Activated CD8-positive, alpha-beta T cell treated with anti-CD3 and anti-CD28 coated beads, Interleukin-2, amount 10 ng/mL, durations not matched to agents 7 days and 5 days (primary cell): ENCODE results near the gene COPS6. TPM values are rescaled to one million over a fixed set of nuclear protein-coding genes. Genes with fewer than 3 reads are reported as not detected.

Experiments
- ATAC-seq: fragments of 150-1000 bp; cut with Tn5 transposase; one replicate; pipeline ENCODE4 v1.10.0; 2021; ENCODE audit warnings: moderate library complexity
- CTCF ChIA-PET: fragments of 350-600 bp; sonication (Branson Sonifier 250); formaldehyde crosslinking; loops from one replicate; lab custom pipeline; 2021; ENCODE audit warnings: antibody characterized with exemption; lab: Charles Lee
- POLR2A ChIA-PET: fragments of 350-600 bp; sonication (Branson Sonifier 250); formaldehyde crosslinking; loops from one replicate; lab custom pipeline; 2021; ENCODE audit warnings: antibody characterized with exemption; lab: Charles Lee
- DNase-seq: peaks from one replicate; pipeline ENCODE4 v3.0.0-alpha.2; 2020
- H3K27ac Mint-ChIP-seq: one replicate; pipeline ENCODE4 v1.8.0; 2021; ENCODE audit warnings: mild to moderate bottlenecking, mixed read lengths
- H3K27me3 Mint-ChIP-seq: one replicate; pipeline ENCODE4 v1.8.0; 2021; ENCODE audit warnings: low read depth, mixed read lengths
- H3K36me3 Mint-ChIP-seq: one replicate; pipeline ENCODE4 v1.8.0; 2021; ENCODE audit warnings: low read depth, mixed read lengths
- H3K4me1 Mint-ChIP-seq: one replicate; pipeline ENCODE4 v1.8.0; 2021; ENCODE audit warnings: low read depth, mixed read lengths
- H3K4me3 Mint-ChIP-seq: one replicate; pipeline ENCODE4 v1.8.0; 2021; ENCODE audit warnings: mild to moderate bottlenecking, mixed read lengths
- H3K9me3 Mint-ChIP-seq: one replicate; pipeline ENCODE4 v1.8.0; 2022; ENCODE audit warnings: mixed read lengths; ENCODE audit not compliant: insufficient read depth
- total RNA-seq, 2 experiments: library from RNA; stranded (reverse); gene quantifications; one replicate each; pipeline ENCODE4 v1.2.3, GENCODE V29; 2021

Gene COPS6
- total RNA-seq, 2 experiments from 2014 or later, result 74.0 to 78.3 TPM

- H3K36me3 Mint-ChIP-seq, result peaks cover 40% of the 10 kb centered on the region
- no peaks in the 10 kb centered on the region for H3K4me1 Mint-ChIP-seq
- no peak for DNase-seq
- H3K4me3 Mint-ChIP-seq, result no peak overlapping the region
- ChIA-PET POLR2A (interaction anchor here (0.6 to 1.6 kb wide), 2 partner anchors 9 to 144 kb away, joined by 3 to 5 read pairs; no protein-coding TSS in a partner anchor), CTCF (interaction anchor here (1.1 kb wide), 1 partner anchor 10 kb away, joined by 3 read pairs; no protein-coding TSS in a partner anchor)
- H3K27ac Mint-ChIP-seq, result no peak overlapping the region
- H3K9me3 Mint-ChIP-seq, result no peaks in the 10 kb centered on the region
- ATAC-seq, result no peak
- no peaks in the 10 kb centered on the region for H3K27me3 Mint-ChIP-seq
Observed at GRCh38 chr7:100063376-100063775, 25.4 kb upstream of the COPS6 start.

GRCh38 chr7:100064162-100064561 lies 24.6 kb upstream of the COPS6 start:
- no peak overlapping the region for H3K4me3 Mint-ChIP-seq
- H3K9me3 Mint-ChIP-seq, result no peaks in the 10 kb centered on the region
- peaks cover 35% of the 10 kb centered on the region for H3K36me3 Mint-ChIP-seq
- CTCF ChIA-PET, result interaction anchor here (0.8 to 1.1 kb wide), 2 partner anchors 11 to 151 kb away, joined by 3 read pairs; no protein-coding TSS in a partner anchor
- POLR2A ChIA-PET, result interaction anchor here (1.6 kb wide), 1 partner anchor 9 kb away, joined by 5 read pairs; no protein-coding TSS in a partner anchor
- DNase-seq, result no peak
- H3K27ac Mint-ChIP-seq, result no peak overlapping the region
- no peaks in the 10 kb centered on the region for H3K27me3 Mint-ChIP-seq
- no peaks in the 10 kb centered on the region for H3K4me1 Mint-ChIP-seq
- ATAC-seq, result no peak

DNA sequence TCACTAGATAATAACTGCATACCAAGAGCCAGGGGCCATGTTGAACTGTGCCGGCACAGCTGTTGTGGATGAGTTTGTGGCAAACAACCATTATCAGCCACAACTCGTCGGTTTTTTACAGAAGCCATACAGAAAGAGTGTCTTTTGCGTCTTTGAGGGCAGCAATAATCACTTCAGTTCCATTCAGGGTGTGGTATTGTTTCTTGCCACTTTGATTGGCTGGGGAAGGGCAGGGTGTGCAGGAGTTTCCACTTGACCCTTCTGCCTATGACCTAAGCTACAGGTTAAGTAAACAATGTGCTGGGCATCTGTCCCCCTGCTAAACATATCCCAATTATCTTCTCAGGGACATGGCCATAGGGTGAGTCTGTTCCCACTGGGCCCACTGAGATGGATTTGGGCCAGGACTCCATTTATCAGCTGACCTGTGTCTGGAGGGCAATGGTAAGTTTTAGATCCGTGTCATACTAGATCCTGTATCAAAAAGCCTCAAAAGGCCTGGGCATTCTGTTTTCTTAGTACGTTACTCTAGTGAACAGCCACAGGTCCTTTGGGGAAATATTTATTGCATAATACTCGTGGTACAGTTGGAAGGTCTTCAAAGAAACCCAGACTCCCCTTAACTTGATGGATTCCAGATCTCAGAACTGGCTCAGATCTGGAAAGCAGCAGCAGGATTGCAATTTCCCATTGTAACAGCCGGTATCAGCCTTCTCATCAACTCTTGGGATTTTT lies 23.1 kb upstream of the COPS6 start:
- Mint-ChIP-seq H3K9me3 (peaks cover 5% of the 10 kb centered on the region), H3K36me3 (peaks cover 42% of the 10 kb centered on the region), H3K27me3 (no peaks in the 10 kb centered on the region), H3K4me3 (no peak overlapping the region), H3K4me1 (no peaks in the 10 kb centered on the region), H3K27ac (no peak overlapping the region)
- ATAC-seq (no peak), DNase-seq (no peak)
- CTCF ChIA-PET, result no interaction called here
- POLR2A ChIA-PET, result no interaction called here

- Mint-ChIP-seq H3K36me3 (peaks cover 50% of the 10 kb centered on the region), H3K4me3 (no peak overlapping the region), H3K4me1 (no peaks in the 10 kb centered on the region), H3K27me3 (no peaks in the 10 kb centered on the region), H3K9me3 (peaks cover 15% of the 10 kb centered on the region), H3K27ac (no peak overlapping the region)
- ChIA-PET CTCF (interaction anchor here (1.0 kb wide), 1 partner anchor 73 kb away, joined by 3 read pairs; no protein-coding TSS in a partner anchor), POLR2A (interaction anchor here (1.2 kb wide), 1 partner anchor 11 kb away, joined by 3 read pairs; no protein-coding TSS in a partner anchor)
- no peak for DNase-seq
- ATAC-seq, result no peak
Observed at GRCh38 chr7:100066953-100067352, 21.8 kb upstream of the COPS6 start.

DNA sequence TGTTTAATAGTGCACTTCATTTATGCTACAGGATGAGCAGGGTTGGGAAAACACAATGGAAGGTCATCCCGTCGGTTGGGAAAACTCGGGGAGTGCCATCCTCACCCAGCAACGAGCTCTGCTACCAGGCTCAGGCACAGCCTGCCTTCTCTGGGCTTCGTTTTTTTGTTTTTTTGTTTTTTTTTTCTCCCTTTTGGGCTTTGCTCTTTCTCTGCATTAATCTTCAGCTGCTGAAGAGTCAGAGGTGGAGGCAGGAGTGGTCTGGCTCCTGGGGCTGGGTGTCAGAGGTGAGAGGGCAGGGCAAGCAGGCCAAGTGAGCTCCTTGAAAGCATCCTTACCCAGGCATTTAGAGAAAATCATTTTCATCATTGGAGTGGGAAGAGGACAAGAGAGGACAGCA lies 18.8 kb upstream of the COPS6 start:
- no peak overlapping the region for H3K27ac Mint-ChIP-seq
- DNase-seq, result no peak
- ATAC-seq, result no peak
- H3K4me3 Mint-ChIP-seq, result no peak overlapping the region
- peaks cover 26% of the 10 kb centered on the region for H3K9me3 Mint-ChIP-seq
- H3K27me3 Mint-ChIP-seq, result no peaks in the 10 kb centered on the region
- H3K4me1 Mint-ChIP-seq, result no peaks in the 10 kb centered on the region
- H3K36me3 Mint-ChIP-seq, result peaks cover 68% of the 10 kb centered on the region
- CTCF ChIA-PET, result no interaction called here
- POLR2A ChIA-PET, result no interaction called here

DNA sequence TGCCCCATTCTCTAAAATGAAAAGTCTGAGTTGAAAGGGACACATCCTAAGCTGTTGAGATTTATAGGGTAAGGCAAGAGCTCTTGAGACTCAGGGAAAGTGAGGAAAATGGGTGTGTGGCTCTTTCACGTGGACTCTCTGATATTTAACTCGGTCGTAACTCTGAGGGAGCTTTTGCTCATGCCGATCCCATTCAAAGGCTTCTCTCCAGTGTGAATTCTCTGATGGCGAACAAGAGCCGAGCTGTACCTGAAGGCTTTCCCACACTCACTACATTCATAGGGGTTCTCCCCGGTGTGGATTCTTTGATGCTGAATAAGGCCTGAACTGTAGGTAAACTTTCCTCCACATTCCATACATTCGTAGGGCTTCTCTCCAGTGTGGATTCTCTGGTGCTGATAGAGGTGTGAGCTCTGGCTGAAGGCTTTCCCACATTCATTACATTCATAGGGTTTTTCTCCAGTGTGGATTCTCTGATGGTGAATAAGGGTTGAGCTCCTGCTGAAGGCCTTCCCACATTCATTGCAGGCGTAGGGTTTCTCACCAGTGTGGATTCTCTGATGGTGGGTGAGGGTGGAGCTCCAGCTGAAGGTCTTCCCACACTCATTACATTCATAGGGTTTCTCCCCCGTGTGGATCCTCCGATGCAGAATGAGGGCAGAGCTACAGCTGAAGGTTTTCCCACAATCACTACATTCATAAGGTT lies 17.6 kb upstream of the COPS6 start:
- Mint-ChIP-seq H3K36me3 (peaks cover 76% of the 10 kb centered on the region), H3K27ac (no peak overlapping the region), H3K4me3 (no peak overlapping the region), H3K4me1 (no peaks in the 10 kb centered on the region), H3K27me3 (no peaks in the 10 kb centered on the region), H3K9me3 (peaks cover 26% of the 10 kb centered on the region)
- ATAC-seq (no peak), DNase-seq (no peak)
- CTCF ChIA-PET, result interaction anchor here (0.8 to 1.1 kb wide), 3 partner anchors 8 to 18 kb away, joined by 3 to 5 read pairs (median 4); partner anchors contain the start of gene ZNF3
- POLR2A ChIA-PET, result interaction anchor here (1.1 kb wide), 1 partner anchor 56 kb away, joined by 4 read pairs; the partner anchor contains the start of gene ZKSCAN1

GRCh38 chr7:100072462-100072861 lies 16.3 kb upstream of the COPS6 start:
- Mint-ChIP-seq H3K4me1 (no peaks in the 10 kb centered on the region), H3K36me3 (peaks cover 83% of the 10 kb centered on the region), H3K9me3 (peaks cover 26% of the 10 kb centered on the region), H3K27ac (no peak overlapping the region), H3K4me3 (no peak overlapping the region), H3K27me3 (no peaks in the 10 kb centered on the region)
- DNase-seq, result no peak
- ChIA-PET CTCF (interaction anchor here (1.3 to 1.5 kb wide), 2 partner anchors 10 to 22 kb away, joined by 3 to 4 read pairs; partner anchors contain the start of gene ZSCAN21), POLR2A (interaction anchor here (1.4 kb wide), 1 partner anchor 8 kb away, joined by 5 read pairs; no protein-coding TSS in a partner anchor)
- ATAC-seq, result no peak

GRCh38 chr7:100074841-100075240 lies 13.9 kb upstream of the COPS6 start:
- CTCF ChIA-PET, result no interaction called here
- no peak for ATAC-seq

GRCh38 chr7:100075418-100075817 lies 13.4 kb upstream of the COPS6 start:
- no peak overlapping the region for H3K4me3 Mint-ChIP-seq
- CTCF ChIA-PET, result interaction anchor here (1.2 kb wide), 1 partner anchor 14 kb away, joined by 3 read pairs; no protein-coding TSS in a partner anchor
- peaks cover 9% of the 10 kb centered on the region for H3K4me1 Mint-ChIP-seq
- ATAC-seq (no peak), DNase-seq (no peak)
- H3K9me3 Mint-ChIP-seq, result peaks cover 21% of the 10 kb centered on the region
- no peak overlapping the region for H3K27ac Mint-ChIP-seq
- POLR2A ChIA-PET, result interaction anchor here (0.6 kb wide), 1 partner anchor 616 kb away, joined by 3 read pairs; no protein-coding TSS in a partner anchor
- H3K27me3 Mint-ChIP-seq, result no peaks in the 10 kb centered on the region
- peaks cover 76% of the 10 kb centered on the region for H3K36me3 Mint-ChIP-seq

More at GRCh38 chr7:100074841-100075240, 13.9 kb upstream of the COPS6 start:
- peaks cover 4% of the 10 kb centered on the region for H3K4me1 Mint-ChIP-seq
- DNase-seq, result no peak
- H3K9me3 Mint-ChIP-seq, result peaks cover 26% of the 10 kb centered on the region
- no peaks in the 10 kb centered on the region for H3K27me3 Mint-ChIP-seq
- H3K36me3 Mint-ChIP-seq, result peaks cover 82% of the 10 kb centered on the region
- no peak overlapping the region for H3K27ac Mint-ChIP-seq
- POLR2A ChIA-PET, result interaction anchor here (0.6 to 0.7 kb wide), 3 partner anchors 58 to 712 kb away, joined by 3 to 4 read pairs (median 3); no protein-coding TSS in a partner anchor
- H3K4me3 Mint-ChIP-seq, result no peak overlapping the region

DNA sequence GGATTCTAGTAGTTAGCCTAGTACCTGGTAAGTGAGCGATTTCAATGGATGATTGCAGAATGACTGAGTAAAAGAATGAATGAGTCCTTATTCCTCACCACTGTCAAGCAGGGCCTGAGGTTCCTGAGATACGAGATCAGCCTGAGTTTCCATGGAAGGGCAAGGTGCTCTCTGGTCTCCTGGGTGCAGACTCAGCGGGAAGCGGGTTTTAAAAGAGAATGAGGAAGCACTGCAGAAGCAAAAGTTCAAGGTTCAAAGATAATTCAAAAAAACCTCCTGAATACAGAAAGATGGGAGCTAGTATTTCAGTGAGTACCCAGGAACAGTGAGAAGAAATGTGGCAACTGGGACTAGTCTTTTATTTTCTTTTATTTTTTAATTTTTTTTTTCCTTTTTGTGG lies 11.6 kb upstream of the COPS6 start:
- ATAC-seq (no peak), DNase-seq (no peak)
- Mint-ChIP-seq H3K9me3 (peaks cover 9% of the 10 kb centered on the region), H3K27ac (no peak overlapping the region), H3K4me3 (no peak overlapping the region), H3K36me3 (peaks cover 58% of the 10 kb centered on the region), H3K4me1 (peaks cover 17% of the 10 kb centered on the region), H3K27me3 (no peaks in the 10 kb centered on the region)
- ChIA-PET CTCF (interaction anchor here (0.6 to 1.1 kb wide), 2 partner anchors 13 to 97 kb away, joined by 3 to 5 read pairs; no protein-coding TSS in a partner anchor), POLR2A (interaction anchor here (0.7 kb wide), 1 partner anchor 62 kb away, joined by 3 read pairs; no protein-coding TSS in a partner anchor)

DNA sequence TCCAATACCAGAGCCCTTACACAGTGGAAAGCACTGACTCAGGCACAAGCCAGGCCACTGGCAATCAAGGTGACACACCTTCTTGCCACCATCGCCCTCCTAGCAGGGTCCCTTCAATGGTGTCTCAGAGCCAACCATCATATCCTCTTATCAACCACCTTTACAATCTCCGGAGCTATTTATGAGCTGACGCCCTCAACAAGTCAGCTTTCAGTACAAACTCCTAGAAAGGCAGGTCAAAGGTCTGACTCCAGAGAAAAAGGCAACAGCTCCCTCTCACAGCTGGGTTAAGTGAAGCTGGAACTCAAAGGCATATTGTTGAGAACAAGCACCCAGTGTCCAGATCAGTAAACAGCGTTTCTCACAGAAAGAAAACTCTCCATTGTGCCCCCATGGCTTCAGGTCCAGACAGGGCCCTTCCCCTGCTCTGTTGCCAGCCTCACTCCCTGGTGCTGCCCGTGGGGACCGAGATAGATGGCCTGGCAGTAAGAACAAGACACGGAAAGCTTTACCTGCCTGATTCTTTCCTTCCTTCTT lies 9.7 kb upstream of the COPS6 start:
- DNase-seq, result no peak
- POLR2A ChIA-PET, result no interaction called here
- H3K4me3 Mint-ChIP-seq, result no peak overlapping the region
- H3K36me3 Mint-ChIP-seq, result peaks cover 41% of the 10 kb centered on the region
- H3K27me3 Mint-ChIP-seq, result peaks cover 3% of the 10 kb centered on the region
- CTCF ChIA-PET, result interaction anchor here (1.2 to 1.8 kb wide), 2 partner anchors 8 to 38 kb away, joined by 3 to 5 read pairs; no protein-coding TSS in a partner anchor
- no peak for ATAC-seq
- no peaks in the 10 kb centered on the region for H3K9me3 Mint-ChIP-seq
- H3K27ac Mint-ChIP-seq, result peak overlapping the region; percentile 17
- H3K4me1 Mint-ChIP-seq, result peaks cover 25% of the 10 kb centered on the region
